ENCODE data around the gene AUH.
"Not testable (repeated sequence)": the region's sequence is repeated elsewhere in the genome, so short reads cannot be mapped to it uniquely, and the experiment has no call there.

The AUH gene, protein sequence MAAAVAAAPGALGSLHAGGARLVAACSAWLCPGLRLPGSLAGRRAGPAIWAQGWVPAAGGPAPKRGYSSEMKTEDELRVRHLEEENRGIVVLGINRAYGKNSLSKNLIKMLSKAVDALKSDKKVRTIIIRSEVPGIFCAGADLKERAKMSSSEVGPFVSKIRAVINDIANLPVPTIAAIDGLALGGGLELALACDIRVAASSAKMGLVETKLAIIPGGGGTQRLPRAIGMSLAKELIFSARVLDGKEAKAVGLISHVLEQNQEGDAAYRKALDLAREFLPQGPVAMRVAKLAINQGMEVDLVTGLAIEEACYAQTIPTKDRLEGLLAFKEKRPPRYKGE

DNA sequence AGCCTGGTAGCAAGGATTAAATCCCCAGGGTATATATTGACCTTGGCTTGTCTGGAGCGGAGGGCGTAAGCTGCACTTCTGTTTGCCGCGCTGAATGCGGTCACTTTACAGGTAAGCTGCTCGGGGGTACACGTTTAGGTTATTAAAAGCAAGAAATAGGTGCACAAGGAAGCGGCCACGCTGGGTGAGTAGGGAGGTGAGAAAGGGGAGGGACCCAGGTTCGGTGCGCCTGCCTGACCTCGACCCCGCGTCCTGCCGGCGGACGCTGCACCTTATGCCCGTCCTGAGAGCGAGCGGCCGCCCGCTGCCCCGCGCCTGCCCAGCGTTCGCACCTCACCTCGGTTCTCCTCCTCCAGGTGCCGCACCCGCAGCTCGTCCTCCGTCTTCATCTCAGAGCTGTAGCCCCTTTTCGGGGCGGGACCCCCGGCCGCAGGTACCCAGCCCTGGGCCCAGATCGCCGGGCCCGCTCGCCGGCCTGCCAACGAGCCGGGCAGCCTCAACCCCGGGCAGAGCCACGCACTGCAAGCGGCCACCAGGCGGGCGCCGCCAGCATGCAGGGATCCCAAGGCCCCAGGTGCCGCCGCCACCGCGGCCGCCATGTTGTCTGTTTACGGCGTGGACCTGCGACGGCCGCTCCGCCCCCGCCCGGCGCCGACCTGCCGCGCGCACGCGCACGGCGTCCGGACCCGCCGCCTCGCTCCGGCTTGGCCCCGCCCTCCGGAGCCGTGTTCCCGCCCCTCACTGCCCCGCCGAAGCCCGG, at the start of gene AUH:
TSS of gene AUH (minus strand) at position 628 of the 760 bp plus-strand sequence. CDS start at position 599, 29 bp downstream.
- peak; percentile 69 for DNase-seq

DNA sequence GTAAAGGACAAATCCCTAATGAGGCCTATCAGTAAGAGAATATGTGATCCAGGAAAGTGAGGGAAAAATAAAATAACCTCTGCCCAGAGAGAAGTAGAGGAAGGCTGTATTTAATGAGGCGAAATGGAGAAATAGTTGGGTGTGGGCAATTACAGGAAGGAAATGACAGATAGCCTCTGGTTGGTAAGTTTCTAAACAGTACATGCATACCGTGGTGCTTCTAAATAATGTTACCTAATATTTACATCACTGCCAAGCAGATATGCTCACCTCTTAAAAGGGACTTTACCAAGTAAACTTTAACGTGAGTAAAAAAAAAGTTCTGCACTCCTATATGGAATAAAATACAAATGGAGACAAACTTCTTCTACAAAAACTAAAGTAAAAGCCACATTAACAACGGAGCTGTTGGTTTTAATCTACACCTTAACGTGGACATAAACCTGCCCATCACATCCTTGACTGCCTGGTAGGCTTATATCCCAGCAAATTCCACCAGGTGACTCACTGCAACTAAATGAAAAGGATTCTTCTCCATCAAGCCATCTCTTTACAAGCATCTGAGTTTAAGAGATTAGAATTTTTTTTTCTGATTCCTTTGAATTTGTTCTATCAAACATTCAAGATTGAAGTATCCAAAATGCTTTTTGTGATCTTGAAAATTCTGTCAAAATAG, 49.5 kb upstream of the AUH start:
- no peak for DNase-seq

DNA sequence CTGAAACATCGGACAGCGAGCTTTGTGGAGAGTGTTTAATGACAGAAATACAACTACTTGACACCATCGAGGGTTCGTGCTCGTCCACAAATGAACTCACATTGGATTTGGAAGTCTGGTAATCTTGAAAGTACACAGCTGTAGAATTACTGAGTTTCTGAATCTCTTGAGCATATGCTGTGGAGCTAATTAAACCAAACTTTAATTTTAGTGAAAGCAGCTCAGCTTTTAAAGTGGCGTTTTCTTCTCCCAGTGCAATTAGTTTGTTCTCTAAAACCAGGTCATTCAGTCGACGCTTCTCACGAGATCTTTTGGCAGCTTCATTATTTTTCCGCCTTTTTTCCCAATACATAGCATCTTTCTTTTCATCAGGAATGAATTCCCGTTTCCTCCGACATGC, 48.4 kb upstream of the AUH start:
- DNase-seq = no peak

DNA sequence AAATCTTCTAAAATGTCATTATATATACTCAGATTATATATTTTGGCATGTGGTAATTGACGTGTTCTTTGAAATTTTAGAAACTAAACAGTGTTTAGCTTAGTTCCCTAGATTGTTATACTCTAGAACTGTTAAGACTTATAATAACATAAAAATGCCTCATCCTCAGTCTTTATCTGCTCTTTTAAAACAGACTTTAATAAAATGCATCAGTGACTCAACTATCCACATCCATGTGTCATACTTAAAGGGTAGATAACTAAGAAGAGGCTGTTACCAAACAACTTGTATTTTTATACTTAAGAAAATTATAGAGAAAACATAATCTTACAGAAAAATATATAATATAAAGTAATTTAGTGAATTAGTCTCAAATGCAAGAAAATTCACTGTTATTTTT, 46.8 kb upstream of the AUH start:
- no peak for DNase-seq

DNA sequence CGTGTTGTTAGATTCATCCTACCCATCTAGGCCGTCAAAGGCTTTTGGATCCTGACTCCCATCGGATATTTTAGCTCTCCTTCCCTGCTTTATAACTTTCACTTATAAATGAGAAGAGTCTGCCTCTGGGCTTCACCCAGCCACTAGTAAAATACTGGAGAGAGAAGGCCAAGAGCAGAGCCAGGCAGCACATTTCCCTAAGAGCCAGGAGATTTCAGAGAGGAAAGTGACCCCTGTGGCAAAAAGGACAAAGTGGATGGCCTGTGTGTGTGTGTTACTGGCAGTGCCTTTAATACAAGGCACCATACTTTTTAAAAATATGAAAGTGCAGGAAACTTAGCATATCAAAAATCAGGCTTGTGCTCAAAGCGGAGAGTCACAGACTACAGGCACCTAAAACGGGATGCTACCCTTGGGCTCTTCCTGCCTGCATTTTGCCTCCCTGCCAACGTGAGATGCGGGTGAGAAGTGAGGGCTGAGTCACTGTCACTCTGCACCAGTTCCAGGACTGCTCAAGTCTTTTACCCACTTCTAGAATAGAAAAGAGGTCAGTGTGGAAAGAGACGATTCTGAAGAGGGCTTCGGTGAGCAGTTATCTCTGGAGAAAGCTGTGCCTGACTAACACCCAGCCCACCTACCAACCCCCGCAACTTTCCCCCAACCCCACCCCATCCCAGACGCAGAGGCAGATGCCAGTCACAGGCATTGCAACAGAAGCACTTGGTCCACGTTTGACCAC, 46.0 kb upstream of the AUH start:
- DNase-seq = no peak

DNA sequence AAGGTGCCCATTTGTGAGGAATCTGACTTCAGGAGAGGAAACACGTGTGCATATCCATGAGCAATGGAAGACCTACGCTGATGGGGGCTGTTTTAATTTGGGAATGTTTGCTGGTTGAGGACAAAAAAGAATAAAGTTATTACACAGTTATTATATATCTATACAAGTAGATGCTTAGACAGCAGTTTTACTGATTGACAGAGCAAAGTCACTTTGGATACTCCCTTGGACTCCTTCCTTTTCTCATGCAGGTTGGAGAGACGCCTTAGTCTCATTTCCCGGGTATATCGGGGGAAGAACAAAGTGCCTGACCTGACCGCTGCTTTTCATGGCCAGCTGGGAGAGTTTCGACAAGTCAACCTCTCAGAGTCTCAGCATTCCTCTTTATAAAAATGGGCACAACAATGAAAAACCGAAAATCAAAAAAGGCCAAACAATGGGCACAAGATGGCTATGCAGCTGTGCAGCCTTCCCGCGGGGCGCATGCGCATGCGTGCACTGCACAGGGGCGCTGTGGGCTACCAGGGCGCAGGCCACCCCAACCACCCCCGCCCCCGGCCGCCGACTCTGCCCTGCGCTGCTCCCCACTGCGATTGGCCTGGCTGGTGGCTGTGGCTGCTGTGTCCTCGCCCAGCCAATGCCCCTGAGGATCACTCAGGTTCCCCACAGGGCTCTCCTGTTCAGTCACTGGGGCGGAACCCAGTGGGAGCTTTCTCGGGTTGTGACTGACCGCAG, 43.8 kb upstream of the AUH start:
- no peak for DNase-seq

DNA sequence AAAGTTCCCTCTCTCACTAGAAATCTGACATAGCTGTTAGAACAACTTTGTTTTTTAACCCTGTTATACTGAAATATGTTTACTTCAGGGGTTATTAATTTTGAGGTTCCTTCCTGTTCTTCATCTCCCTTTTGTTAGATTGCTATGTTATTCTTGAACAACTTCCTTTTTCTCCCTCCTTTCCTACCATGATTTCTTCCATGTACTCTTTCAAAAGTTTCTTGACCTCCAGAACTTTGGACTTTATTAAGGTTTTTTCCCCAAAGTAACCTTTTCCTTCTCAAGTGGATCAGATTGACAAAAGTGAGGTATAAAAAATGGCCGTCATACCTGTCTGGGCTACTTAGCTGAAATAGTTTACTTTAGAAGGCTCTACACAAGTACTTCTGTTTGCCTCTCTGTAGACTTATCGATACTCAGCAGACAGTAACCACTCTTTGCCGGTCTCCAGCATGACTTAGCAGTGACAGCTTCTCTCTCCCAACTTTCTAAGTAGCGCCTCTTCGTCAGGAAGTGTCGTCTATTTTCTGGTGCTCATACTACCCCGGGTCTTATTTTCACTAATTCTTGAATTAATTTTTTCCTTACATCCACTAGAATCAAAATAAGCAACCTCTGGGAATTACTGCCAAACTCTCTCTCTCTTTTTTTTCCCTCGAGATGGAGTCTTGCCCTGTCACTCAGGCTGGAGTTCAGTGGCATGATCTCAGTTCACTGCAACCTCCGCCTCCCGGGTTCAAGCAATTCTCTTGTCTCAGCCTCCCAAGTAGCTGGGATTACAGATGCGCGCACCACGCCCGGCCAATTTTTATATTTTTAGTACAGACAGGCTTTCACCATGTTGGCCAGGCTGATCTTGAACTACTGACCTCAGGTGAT, 42.2 kb upstream of the AUH start:
- no peak for DNase-seq

DNA sequence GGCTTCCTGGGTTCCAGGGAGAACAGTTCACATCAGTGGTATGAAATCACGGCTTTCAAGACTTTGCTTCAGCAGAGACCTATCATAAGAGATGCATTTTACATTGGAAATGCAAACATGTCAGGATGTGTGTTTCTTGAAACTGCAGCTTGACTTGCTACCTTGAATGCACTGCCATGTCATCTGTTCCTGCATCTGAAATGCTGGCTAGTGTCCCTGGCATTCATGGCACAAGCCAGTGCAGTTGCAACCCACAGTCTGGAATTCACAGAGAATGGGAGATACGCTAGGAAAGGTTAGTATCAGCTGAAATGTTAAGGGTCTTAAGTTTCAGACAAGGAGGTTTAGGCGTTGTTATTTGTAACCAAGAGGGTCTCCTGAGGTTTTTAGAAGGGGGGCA, 37.2 kb upstream of the AUH start:
- no peak for DNase-seq

DNA sequence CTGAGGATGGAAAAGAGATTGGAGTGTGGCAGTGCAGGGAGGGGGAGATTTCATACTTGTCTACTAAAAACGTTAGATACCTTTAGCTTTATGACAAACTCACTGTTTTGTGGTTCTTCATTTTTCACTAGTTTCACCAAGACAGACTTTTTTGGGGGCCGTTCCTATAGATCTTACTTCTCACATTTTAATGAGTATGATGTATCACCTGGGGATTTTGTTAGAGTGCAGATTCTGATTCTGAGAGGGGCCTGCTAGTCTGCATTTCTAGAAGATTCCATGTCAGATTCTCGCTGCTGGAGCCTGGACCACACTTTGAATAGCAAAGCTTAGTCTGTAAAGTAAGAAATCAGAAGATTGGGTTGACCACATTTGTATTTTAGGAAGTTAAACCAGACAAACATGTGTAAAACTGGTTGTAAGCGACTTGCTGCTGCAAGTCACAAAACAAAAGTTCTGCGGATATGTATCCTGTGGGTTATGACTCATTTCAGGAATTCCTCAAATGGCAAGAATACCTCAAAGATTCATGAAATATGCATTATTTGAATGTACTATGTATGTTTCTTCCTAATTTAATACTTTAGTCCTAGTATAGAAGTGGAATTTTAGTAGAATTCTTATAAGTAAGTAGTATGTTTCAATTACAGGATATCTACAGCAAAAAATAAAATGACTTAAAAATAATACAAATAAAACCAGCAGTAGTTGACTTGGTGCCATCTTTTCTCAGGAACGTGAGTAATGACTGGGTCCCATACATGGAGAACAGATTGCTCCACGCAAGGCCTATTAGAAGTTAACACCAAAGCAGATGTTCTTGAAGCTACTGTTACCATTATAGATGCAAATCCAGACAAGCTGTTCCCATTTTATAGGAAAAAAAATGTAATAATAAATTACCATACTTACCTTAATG, 34.1 kb upstream of the AUH start:
- DNase-seq = no peak

DNA sequence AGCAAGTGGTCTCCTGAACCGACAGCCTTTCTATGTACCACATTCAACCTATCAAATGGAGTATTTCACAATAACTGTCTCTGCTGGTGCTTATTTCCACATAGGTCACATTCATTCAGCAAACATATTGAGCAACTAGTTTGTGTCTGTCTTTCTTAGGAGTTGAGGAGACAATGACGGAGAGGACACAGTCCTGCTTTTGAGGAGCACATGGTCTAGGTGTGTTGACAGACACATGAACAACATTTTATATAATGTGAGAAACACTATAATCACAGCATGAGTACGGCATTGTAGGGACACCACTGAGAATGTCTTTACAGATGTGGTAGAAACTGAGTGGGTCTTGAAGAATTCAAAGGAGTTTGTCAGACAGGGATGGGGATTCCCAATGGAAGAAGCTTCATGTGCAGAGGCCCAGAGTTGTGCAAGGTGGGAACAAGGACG, 33.4 kb upstream of the AUH start:
- no peak for DNase-seq

DNA sequence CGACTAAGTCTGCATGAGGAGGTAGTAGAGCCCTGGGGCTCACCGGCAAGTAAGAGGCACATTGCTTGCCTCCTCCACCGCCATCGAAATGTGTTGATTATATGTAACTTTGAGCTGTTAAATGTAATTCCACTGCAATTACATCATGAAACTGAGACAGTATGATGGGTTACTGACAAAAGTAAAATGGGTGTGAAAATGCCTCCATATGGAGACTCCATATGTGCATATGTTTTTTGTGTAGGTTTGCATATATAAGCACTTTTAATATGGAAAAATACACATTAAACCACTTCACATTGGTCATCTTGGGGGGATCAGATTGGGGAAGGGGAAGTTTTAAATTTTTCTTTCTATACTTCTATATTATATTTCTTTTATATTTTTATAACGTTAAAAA, 32.1 kb upstream of the AUH start:
- no peak for DNase-seq

DNA sequence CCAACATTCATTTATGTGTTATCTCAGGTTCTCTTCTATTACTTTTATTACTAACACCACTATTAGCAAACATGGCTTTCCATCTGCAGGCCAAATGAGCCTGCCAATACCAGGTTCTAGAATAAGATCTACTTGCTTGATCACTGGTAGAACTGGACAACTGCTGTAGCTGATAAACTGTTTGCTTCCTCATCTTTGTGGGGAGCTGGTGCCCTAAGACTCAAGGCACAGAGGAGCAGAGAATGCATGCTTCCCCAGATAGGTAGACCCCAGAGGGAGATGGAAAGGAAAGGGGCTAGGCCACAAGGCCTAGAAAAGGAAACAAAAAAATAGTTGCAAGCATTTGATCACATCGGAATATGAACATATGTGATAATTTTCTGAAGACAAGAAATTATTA, 30.7 kb upstream of the AUH start:
- DNase-seq = no peak

DNA sequence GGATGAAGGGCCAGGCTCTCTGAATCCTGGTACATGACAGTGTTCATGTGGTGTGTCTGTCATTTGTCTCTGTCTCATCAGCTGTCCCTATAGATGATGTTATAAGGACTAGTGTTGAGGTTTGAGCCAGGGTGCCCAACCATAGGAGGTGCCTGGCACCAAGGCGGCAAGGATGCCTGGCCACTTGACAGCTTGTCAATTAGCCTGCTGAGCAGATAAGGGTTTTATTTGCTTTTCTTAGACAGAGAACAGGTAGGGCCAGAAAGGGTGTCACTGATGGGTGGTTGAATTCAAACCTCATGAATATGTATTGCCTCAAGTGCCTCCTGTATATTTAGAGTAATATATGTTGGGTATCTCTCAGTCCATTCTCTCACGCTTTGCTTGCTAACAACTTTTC, 30.1 kb upstream of the AUH start:
- DNase-seq = no peak

DNA sequence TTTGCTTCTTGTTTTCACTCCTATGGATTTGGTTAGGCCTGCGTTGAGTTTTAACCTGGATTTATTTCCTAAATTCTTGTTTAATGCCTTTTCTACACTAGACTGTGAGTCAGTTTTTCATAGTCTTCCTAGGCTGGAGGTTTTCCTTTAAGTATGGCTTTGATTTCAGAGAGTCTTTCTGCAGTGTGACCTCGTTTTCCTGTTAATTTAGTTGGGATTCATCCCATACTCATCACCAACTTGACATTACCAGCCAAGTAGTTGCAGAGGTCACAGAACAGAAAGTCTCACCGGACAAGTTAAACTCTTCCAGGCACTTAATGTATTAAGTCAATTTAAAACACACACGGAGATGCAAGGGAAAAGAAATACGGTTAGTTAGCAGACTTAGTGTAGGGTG, 29.7 kb upstream of the AUH start:
- no peak for DNase-seq

DNA sequence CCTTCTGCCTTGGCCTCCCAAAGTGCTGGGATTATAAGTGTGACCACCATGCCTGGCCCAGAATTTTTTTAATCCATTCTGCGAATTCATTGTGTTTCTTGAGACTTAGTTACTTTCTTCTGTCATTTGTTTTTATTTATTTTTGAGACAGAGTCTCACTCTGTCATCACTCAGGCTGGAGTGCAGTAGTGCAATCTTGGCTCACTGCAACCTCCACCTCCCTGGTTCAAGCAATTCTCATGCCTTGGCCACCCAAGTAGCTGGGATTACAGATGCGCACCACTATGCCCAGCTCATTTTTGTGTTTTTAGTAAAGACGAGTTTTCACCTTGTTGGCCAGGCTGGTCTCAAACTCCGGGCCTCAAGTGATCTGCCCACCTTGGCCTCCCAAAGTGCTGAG, 28.0 kb upstream of the AUH start:
- not testable (repeated sequence) for DNase-seq

DNA sequence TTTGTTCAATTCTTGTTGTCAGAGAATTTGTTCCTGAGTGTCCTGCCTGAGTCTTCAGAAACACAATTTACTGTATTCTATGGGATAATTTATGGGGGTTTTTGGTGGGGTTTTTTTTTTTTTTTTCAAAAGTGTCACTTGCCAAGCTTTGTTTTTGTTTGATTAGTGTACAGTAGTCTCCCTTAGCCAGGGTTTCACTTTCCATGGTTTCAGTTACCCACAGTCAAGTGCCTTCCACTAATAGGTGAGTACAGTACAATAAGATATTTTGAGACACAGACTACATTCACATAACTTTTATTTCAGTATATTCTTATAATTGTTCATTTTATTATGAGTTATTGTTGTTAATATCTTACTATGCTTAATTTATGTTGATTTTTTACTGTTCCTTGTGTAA, 25.0 kb upstream of the AUH start:
- no peak for DNase-seq

DNA sequence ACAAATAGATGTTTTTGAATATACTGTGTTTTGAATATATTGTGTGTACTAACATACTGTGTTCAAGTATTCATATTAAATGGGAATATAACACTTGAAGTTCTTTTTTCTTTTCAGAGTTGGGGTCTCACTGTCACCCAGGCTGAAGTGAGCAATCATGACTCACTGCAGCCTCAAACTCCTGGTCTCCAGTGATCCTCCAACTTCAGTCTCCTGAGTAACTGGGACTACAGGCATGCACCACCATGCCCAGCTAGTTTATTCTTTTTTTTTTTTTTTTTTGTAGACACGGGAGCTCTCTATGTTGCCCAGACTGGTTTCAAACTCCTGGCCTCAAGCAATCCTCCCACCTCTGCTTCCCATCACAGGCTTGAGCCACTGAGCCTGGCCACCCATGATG, 23.2 kb upstream of the AUH start:
- DNase-seq = no peak

DNA sequence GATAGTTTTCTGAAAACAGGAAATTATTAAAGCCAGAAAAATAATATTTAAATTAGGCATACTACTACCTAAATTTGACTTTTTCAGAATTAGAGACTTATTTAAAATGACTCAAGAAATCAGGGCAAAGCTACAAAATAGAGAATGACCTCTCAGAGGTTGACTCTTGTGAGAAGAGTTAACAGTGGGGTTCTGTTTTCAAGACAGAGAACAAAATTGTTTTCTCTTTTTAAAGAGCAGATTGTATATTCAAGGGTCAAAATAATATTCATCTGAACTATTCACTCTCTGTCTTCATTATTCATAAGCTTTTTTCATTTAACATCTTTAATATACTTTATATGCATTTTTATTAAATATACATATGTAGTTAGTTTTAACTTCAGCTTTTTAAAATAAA, 21.9 kb upstream of the AUH start:
- DNase-seq = no peak

DNA sequence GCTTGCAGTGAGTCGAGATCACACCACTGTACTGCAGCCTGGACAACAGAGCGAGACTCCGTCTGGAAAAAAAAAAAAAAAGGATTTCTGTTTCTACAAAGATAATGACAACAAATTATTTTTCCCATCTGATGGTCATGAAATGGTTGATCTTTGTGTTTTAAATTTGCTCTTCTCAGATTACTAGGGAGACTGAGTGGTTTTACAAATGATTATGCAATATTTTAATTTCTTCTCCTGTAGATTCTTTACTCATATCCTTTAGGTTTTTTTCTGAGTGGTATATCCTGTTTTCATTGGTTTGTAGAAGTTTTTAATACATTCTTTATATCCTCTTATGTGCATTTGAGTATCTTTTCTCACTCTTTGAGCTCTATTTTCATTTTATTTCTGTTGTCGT, 20.6 kb upstream of the AUH start:
- DNase-seq = no peak

DNA sequence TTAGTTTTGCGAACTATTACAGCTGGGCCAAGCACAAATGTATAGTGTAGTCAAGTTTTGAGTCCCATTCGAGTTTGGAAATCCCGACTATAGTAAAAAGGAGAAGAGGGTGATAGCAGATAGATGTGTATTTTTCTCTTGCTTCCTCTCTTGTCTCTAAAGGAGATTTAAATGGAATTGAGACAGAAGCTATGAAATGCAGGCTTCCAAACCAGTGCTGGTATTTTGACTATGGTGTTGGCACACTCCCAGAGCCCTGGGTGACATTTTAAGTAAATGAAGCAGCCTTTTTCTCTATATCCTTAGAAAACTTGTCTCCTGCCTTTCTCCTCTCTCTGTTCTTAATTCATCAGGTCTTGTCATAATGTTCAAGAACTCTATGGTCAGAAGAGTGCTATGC, 17.7 kb upstream of the AUH start:
- DNase-seq = no peak
